Gastrocnemius medialis (tissue), 4 donors: ENCODE results near the gene OBSCN. TPM values are rescaled to one million over a fixed set of nuclear protein-coding genes. Genes with fewer than 3 reads are reported as not detected.

Experiments
- ATAC-seq, 2 donors: fragments of 150-250 bp; one replicate each; pipeline ENCODE4 v1.9.1; 2016
- DNase-seq, 2 donors: peaks; one replicate each; pipeline ENCODE4 v3.0.0-alpha.2; 2019
- H3K27ac ChIP-seq, 4 donors: fragments of 200-600 bp; sonication (generic); 1 replicate in 1 of 4; 2 replicates in 3 of 4; pipeline ENCODE4 v1.5.1; 2016 to 2018; ENCODE audit warnings: mild to moderate bottlenecking in 2 of 4, moderate library complexity in 1 of 4
- H3K27me3 ChIP-seq, 3 donors: fragments of 200-600 bp; sonication (generic) in 2 of 3; 1 replicate in 1 of 3; 2 replicates in 2 of 3; pipeline versions ENCODE4 v1.5.1 to v1.6.0; 2016 to 2019; ENCODE audit warnings: mild to moderate bottlenecking in 1 of 3, moderate library complexity in 1 of 3
- H3K36me3 ChIP-seq, 2 donors: fragments of 200-600 bp; sonication (generic) in 1 of 2; one replicate each; pipeline ENCODE4 v1.5.1; 2017 to 2018
- H3K4me1 ChIP-seq, 2 donors: fragments of 200-600 bp; sonication (generic) in 1 of 2; one replicate each; pipeline ENCODE4 v1.5.1; 2016 to 2017; ENCODE audit warnings: mild to moderate bottlenecking in 2 of 2
- H3K4me3 ChIP-seq, 4 donors: fragments of 200-600 bp; sonication (generic) in 3 of 4; 1 replicate in 1 of 4; 2 replicates in 3 of 4; pipeline ENCODE4 v1.5.1; 2016 to 2019; ENCODE audit warnings: mild to moderate bottlenecking in 2 of 4
- H3K9me3 ChIP-seq, 3 donors: fragments of 200-600 bp; sonication (generic) in 2 of 3; 1 replicate in 1 of 3; 2 replicates in 2 of 3; pipeline ENCODE4 v1.5.1; 2016 to 2019
- CTCF ChIP-seq, 5 experiments: fragments of 450-650 bp in 3 of 5; fragments of 200-600 bp in 2 of 5; sonication (generic) in 2 of 5; IDR thresholded peaks in 4 of 5; conservative IDR thresholded peaks in 1 of 5; 1 replicate in 4 of 5; 2 replicates in 1 of 5; pipeline ENCODE4 v1.5.1; 2016 to 2019; ENCODE audit warnings: antibody characterized with exemption in 5 of 5, mild to moderate bottlenecking in 3 of 5, moderate library complexity in 3 of 5
- POLR2A ChIP-seq, 2 donors: fragments of 450-650 bp; IDR thresholded peaks; one replicate each; pipeline ENCODE4 v1.6.1; 2017; ENCODE audit warnings: antibody characterized with exemption in 2 of 2, mild to moderate bottlenecking in 2 of 2, moderate library complexity in 2 of 2
- in situ Hi-C, 4 donors: fragments of 200-750 bp; cut with MboI; loops; one replicate each; pipeline versions ENCODE4 v1.15.0 to v1.8.0; 2017; ENCODE audit warnings: low sequenced_read_pairs in 4 of 4
- intact Hi-C: fragments of 100-400 bp; cut with DNase I; formaldehyde crosslinking; loops from one replicate; pipeline ENCODE4 v1.15.1; 2023; ENCODE audit warnings: low total_unique reads
- total RNA-seq, 4 donors: library from RNA; depleted of rRNA; stranded (reverse); fragments of >200 nt; gene quantifications; one replicate each; pipeline versions ENCODE4 v1.1.0 to v1.2.3, GENCODE V29; 2016

Gene OBSCN
- total RNA-seq, 4 donors from 2014 or later: 798 to 1,571 (median 1,162) TPM

DNA sequence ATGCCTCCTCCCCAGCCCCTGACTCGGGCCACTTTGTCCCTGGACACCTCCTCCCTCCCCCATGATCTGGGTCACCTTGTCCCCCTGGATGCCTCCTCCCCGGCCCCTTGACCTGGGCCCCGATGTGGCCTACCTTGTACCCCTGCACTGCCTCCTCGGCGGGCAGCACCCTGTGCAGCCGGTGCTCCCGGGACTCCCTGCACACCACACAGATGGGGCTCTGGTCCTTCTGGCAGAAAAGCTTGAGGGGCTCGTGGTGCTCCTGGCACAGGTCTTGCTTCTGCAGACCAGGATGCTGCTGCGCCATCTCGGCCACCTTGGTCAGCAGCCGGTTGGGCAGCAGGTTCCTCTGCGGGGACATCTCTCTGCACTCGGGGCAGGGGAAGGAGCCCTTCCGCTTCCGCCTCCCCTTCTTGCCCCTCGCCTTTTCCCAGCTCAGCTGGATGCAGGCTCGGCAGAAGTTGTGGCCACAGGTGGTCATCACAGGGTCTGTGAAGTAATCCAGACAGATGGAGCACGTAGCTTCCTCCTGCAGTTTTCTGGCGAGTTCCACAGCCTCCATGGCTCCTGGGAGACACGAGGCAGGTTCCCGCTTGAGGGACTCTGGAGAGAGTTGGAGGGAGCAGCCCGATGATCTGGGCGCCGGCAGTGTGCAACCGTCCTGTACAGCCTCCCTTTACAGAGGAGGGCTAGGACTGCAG, 206.8 kb downstream of the OBSCN start:
- DNase-seq (no peak), ATAC-seq (no peak)
- Histone ChIP-seq H3K9me3 (no peaks in the 10 kb centered on the region), H3K36me3 (no peaks in the 10 kb centered on the region), H3K27me3 (peaks cover 31 to 43% (median 41%) of the 10 kb centered on the region in 3 donors), H3K4me3 (no peak overlapping the region), H3K27ac (no peak overlapping the region), H3K4me1 (peaks cover 6 to 12% of the 10 kb centered on the region in 2 donors)
- in situ Hi-C loops: no loop called here
- intact Hi-C loops: no loop called here
- no peak for TF ChIP-seq POLR2A (IDR thresholded peaks at IDR 0.05)
- TF ChIP-seq CTCF (IDR thresholded peaks at IDR 0.05 in 4 of 5, conservative IDR thresholded peaks at IDR 0.05 in 1 of 5): no peak

GRCh38 chr1:228415221-228415620, 207.4 kb downstream of the OBSCN start:
- Histone ChIP-seq H3K27me3 (peaks cover 31 to 43% (median 41%) of the 10 kb centered on the region in 3 donors), H3K4me1 (peaks cover 6 to 12% of the 10 kb centered on the region in 2 donors), H3K9me3 (no peaks in the 10 kb centered on the region), H3K4me3 (no peak overlapping the region), H3K36me3 (no peaks in the 10 kb centered on the region), H3K27ac (no peak overlapping the region)
- TF ChIP-seq CTCF (IDR thresholded peaks at IDR 0.05 in 4 of 5, conservative IDR thresholded peaks at IDR 0.05 in 1 of 5) (no peak), POLR2A (IDR thresholded peaks at IDR 0.05) (no peak)
- ATAC-seq (no peak), DNase-seq (no peak)
- in situ Hi-C loops: no loop called here
- intact Hi-C loops: no loop called here

- intact Hi-C loops: no loop called here
- DNase-seq: no peak
- TF ChIP-seq POLR2A (IDR thresholded peaks at IDR 0.05) (no peak), CTCF (IDR thresholded peaks at IDR 0.05 in 4 of 5, conservative IDR thresholded peaks at IDR 0.05 in 1 of 5) (no peak)
- in situ Hi-C loops: no loop called here
- H3K9me3 ChIP-seq: no peaks in the 10 kb centered on the region
- peaks cover 31 to 43% (median 41%) of the 10 kb centered on the region in 3 donors for H3K27me3 ChIP-seq
- peaks cover 6 to 12% of the 10 kb centered on the region in 2 donors for H3K4me1 ChIP-seq
- ATAC-seq: no peak
- H3K4me3 ChIP-seq: peak overlapping the region; percentile 29 to 39 (median 35)
- H3K27ac ChIP-seq: no peak overlapping the region
- no peaks in the 10 kb centered on the region for H3K36me3 ChIP-seq
Measured at GRCh38 chr1:228415853-228416216, 208.0 kb downstream of the OBSCN start.

- Histone ChIP-seq H3K9me3 (no peaks in the 10 kb centered on the region), H3K27ac (no peak within 1 kb of the TSS), H3K4me3 (peak within 1 kb of the TSS; percentile 29 to 39 (median 35)), H3K4me1 (peaks cover 6 to 12% of the 10 kb centered on the region in 2 donors), H3K27me3 (peaks cover 31 to 43% (median 41%) of the 10 kb centered on the region in 3 donors), H3K36me3 (no peaks in the 10 kb centered on the region)
- intact Hi-C loops: no loop called here
- DNase-seq: no peak
- TF ChIP-seq CTCF (IDR thresholded peaks at IDR 0.05 in 4 of 5, conservative IDR thresholded peaks at IDR 0.05 in 1 of 5) (peak in 1 of 5 experiments; percentile 36), POLR2A (IDR thresholded peaks at IDR 0.05) (no peak)
- in situ Hi-C loops: no loop called here
- ATAC-seq: peak in 1 of 2 donors; percentile 36
Measured at GRCh38 chr1:228416217-228416933, 208.5 kb downstream of the OBSCN start, which contains the start of gene TRIM17. TRIM17 (minus strand) TSS chr1:228416861; CDS start chr1:228415072, 1,789 bp downstream.
